Sigmoid colon (tissue), 7 donors: ENCODE measurements around the gene CYP2A7. TPM values are rescaled to one million over a fixed set of nuclear protein-coding genes. Genes with fewer than 3 reads are reported as not detected.
A peak's percentile ranks its signal among the peaks of the same experiment; 100 is the strongest.
"Not testable (repeated sequence)": the region's sequence is repeated elsewhere in the genome, so short reads cannot be mapped to it uniquely, and the experiment has no call there.

Experiments used
- DNase-seq: peaks from one replicate; pipeline ENCODE4 v3.0.0-alpha.2; 2019
- H3K27ac ChIP-seq, 4 donors: fragments of 200-600 bp; sonication (generic); one replicate each; pipeline ENCODE4 v1.5.1; 2016 to 2019; ENCODE audit warnings: mild to moderate bottlenecking in 1 of 4
- H3K27me3 ChIP-seq, 3 donors: fragments of 200-600 bp; sonication (generic); one replicate each; pipeline ENCODE4 v1.5.1; 2019; ENCODE audit warnings: mild to moderate bottlenecking in 1 of 3
- H3K36me3 ChIP-seq, 4 donors: fragments of 200-600 bp; sonication (generic); one replicate each; pipeline ENCODE4 v1.5.1; 2016 to 2019
- H3K4me1 ChIP-seq, 4 donors: fragments of 200-600 bp; sonication (generic); one replicate each; pipeline ENCODE4 v1.5.1; 2017 to 2019
- H3K4me3 ChIP-seq, 4 donors: fragments of 200-600 bp; sonication (generic); one replicate each; pipeline ENCODE4 v1.5.1; 2017 to 2019; ENCODE audit warnings: mild to moderate bottlenecking in 2 of 4, moderate library complexity in 1 of 4
- H3K9me3 ChIP-seq, 4 donors: fragments of 200-600 bp in 3 of 4; sonication (generic) in 3 of 4; one replicate each; pipeline versions ENCODE4 v1.5.1 to v1.6.1; 2013 to 2019
- EP300 ChIP-seq, 4 donors: sonication (generic); formaldehyde crosslinking; IDR thresholded peaks; one replicate each; pipeline ENCODE4 v1.6.1; 2017; ENCODE audit warnings: antibody characterized with exemption in 4 of 4
- POLR2A ChIP-seq, 2 donors: fragments of 450-650 bp; IDR thresholded peaks; one replicate each; pipeline ENCODE4 v1.6.1; 2016; ENCODE audit warnings: antibody characterized with exemption in 2 of 2, mild to moderate bottlenecking in 2 of 2, moderate library complexity in 2 of 2
- POLR2AphosphoS5 ChIP-seq, 4 donors: sonication (generic); formaldehyde crosslinking; IDR thresholded peaks; one replicate each; pipeline ENCODE4 v1.6.1; 2017; ENCODE audit warnings: antibody characterized with exemption in 4 of 4
- WGBS, 2 donors: extraction: QIAGEN DNeasy Blood & Tissue Kit; methylation state at CpG; one replicate each; pipeline ENCODE4 v1.1.7; 2013; 5-methylcytosine and 5-hydroxymethylcytosine counted together
- intact Hi-C: fragments of 100-400 bp; cut with DNase I; formaldehyde crosslinking; loops from one replicate; pipeline ENCODE4 v1.15.1; 2023
- polyA plus RNA-seq, 3 donors: library from polyadenylated mRNA; stranded (reverse); fragments of 200-250 nt; gene quantifications; one replicate each; pipeline ENCODE4 v1.2.3, GENCODE V29; 2013
- total RNA-seq, 4 donors: library from RNA; depleted of rRNA; stranded (reverse); fragments of >200 nt; gene quantifications; one replicate each; pipeline ENCODE4 v1.1.0, GENCODE V29; 2016
- TF ChIP-seq, protein P1 (sequence below), 4 experiments: fragments of 450-650 bp in 3 of 4; fragments of 200-600 bp in 1 of 4; IDR thresholded peaks; one replicate each; pipeline ENCODE4 v1.5.1; 2016 to 2019; ENCODE audit warnings: antibody characterized with exemption in 4 of 4, mild to moderate bottlenecking in 3 of 4, moderate library complexity in 2 of 4
- donor health status: healthy with polysubstance abuse.
- donor health status: Bipolar disorder and iron deficiency.
- donor health status: healthy.

CYP2A7 gene, protein sequence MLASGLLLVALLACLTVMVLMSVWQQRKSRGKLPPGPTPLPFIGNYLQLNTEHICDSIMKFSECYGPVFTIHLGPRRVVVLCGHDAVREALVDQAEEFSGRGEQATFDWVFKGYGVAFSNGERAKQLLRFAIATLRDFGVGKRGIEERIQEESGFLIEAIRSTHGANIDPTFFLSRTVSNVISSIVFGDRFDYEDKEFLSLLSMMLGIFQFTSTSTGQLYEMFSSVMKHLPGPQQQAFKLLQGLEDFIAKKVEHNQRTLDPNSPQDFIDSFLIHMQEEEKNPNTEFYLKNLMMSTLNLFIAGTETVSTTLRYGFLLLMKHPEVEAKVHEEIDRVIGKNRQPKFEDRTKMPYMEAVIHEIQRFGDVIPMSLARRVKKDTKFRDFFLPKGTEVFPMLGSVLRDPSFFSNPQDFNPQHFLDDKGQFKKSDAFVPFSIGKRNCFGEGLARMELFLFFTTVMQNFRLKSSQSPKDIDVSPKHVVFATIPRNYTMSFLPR
- under 1 TPM in 1 of 4 donors, not detected in 3; 0.36 TPM for total RNA-seq
- polyA plus RNA-seq, result not detected

DNA sequence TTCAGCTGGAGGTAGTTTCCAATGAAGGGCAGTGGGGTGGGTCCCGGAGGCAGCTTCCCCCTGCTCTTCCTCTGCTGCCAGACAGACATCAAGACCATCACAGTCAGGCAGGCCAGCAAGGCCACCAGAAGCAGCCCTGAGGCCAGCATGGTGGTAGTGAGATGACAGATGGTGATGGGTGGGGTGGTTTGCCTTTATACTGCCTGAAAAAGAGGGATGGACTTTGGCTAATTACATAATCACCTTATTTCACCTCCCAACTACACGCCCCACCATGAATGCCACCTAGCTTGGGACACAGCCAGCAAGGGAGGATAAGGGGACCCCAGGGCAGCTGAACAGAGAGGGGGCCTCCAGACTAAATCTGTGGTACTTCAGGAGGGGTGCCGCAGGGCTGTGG lies at the start of gene CYP2A7:
Gene CYP2A7, minus strand, starts transcription at position 170 of the 400 bp plus-strand sequence. Its CDS starts 21 bp downstream, at position 149.
- H3K27me3 ChIP-seq, result peaks cover 0 to 10% (median 0%) of the 10 kb centered on the region in 3 donors
- DNase-seq, H3K4me1 ChIP-seq, intact Hi-C loops, H3K27ac ChIP-seq, H3K4me3 ChIP-seq, H3K36me3 ChIP-seq, H3K9me3 ChIP-seq: not testable (repeated sequence)
- WGBS, 2 donors, result 67 to 78% methylated on average over 3 of the region's 3 CpGs

DNA sequence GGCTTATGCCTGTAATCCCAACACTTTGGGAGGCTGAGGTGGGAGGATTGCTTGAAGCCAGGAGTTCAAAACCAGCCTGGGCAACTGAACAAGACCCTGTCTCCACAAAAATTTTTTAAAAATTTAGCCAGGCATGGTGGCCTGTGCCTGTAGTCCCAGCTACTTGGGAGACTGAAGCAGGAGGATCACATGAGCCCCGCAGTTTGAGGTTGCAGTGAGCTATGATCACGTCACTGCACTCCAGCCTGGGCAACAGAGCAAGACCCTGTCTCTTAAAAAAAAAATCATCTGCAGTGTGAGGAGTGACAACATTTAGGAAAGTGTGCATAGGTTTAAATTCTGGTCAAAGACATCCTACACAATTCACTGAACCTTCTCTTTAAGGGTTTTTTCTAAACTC lies 48.8 kb upstream of the CYP2A7 start:
- H3K27ac ChIP-seq, H3K4me1 ChIP-seq, DNase-seq, H3K9me3 ChIP-seq, H3K36me3 ChIP-seq, intact Hi-C loops, H3K4me3 ChIP-seq, H3K27me3 ChIP-seq: not testable (repeated sequence)
- WGBS, 2 donors, result 89 to 91% methylated on average over 2 of the region's 2 CpGs

DNA sequence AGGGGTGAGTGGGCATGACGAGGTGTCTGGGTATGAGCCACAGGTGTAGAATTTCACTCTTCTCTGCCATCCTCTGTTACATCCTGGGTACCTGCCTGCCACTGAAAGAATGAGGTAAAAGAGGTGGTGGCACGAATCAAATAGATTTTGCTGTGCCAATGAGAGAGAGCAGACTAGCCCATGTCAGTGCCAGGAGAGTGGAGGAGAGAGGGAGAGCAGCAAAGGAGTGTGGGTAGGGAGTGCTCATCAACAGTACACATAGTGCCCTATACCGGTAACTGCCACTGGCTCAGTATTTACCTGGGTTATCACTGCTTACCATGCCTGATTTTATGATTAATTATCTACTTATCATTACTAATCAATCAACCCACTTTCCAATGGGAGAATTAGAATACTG lies 47.9 kb upstream of the CYP2A7 start:
- 81 to 84% methylated on average over 3 of the region's 3 CpGs for WGBS, 2 donors
- H3K36me3 ChIP-seq, DNase-seq, H3K4me3 ChIP-seq, H3K27me3 ChIP-seq, H3K27ac ChIP-seq, H3K9me3 ChIP-seq, H3K4me1 ChIP-seq, intact Hi-C loops: not testable (repeated sequence)

DNA sequence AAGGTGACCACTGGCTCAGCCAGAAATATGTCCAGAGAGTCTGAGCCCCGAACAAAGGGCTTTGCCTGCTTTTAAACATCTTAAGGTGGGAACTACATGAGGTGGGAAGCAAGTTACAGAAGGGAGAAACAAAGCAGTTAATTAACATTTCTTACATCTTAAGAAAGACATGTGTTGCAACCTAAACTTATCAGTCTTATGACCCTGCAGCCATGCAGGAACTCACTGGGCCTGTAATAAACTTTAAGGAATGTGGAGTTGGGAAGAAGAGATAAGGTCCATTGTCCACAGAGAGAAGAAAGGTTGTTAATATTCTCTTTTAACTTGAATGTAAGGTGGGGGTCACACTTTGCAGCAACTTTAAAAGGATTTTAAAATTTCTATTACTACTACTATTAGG lies 46.8 kb upstream of the CYP2A7 start:
- Histone ChIP-seq H3K27me3 (no peaks in the 10 kb centered on the region), H3K4me3 (no peak overlapping the region), H3K9me3 (no peaks in the 10 kb centered on the region), H3K4me1 (peaks cover 0 to 9% (median 0%) of the 10 kb centered on the region in 4 donors), H3K27ac (no peak overlapping the region), H3K36me3 (no peaks in the 10 kb centered on the region)
- 62 to 80% methylated on average over 1 of the region's 1 CpG for WGBS, 2 donors
- DNase-seq, result no peak
- intact Hi-C loops, result no loop called here
- TF ChIP-seq, protein P1, sequence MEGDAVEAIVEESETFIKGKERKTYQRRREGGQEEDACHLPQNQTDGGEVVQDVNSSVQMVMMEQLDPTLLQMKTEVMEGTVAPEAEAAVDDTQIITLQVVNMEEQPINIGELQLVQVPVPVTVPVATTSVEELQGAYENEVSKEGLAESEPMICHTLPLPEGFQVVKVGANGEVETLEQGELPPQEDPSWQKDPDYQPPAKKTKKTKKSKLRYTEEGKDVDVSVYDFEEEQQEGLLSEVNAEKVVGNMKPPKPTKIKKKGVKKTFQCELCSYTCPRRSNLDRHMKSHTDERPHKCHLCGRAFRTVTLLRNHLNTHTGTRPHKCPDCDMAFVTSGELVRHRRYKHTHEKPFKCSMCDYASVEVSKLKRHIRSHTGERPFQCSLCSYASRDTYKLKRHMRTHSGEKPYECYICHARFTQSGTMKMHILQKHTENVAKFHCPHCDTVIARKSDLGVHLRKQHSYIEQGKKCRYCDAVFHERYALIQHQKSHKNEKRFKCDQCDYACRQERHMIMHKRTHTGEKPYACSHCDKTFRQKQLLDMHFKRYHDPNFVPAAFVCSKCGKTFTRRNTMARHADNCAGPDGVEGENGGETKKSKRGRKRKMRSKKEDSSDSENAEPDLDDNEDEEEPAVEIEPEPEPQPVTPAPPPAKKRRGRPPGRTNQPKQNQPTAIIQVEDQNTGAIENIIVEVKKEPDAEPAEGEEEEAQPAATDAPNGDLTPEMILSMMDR (IDR thresholded peaks at IDR 0.05), result no peak
- TF ChIP-seq POLR2AphosphoS5 (IDR thresholded peaks at IDR 0.05) (no peak), POLR2A (IDR thresholded peaks at IDR 0.05) (no peak), EP300 (IDR thresholded peaks at IDR 0.05) (no peak)

DNA sequence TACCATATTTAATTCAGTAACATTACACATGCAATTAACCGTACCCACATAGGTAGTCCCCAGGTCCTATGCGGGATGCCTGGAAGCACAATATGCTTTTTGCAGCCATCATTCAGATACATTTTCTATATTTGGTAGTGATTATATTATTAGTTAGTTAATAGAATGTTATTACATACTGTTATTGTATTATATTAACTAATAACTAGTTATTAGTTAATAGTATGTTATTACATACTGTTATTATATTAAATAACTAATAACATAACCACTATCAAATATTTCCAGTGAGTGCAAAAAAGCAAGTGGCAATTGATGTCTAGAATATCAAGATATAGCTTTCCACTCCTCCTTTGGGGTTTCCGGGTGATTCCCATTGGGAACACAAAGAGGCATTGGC lies 45.5 kb upstream of the CYP2A7 start:
- no peak overlapping the region for H3K27ac ChIP-seq
- peaks cover 0 to 11% (median 0%) of the 10 kb centered on the region in 4 donors for H3K4me1 ChIP-seq
- H3K4me3 ChIP-seq, result no peak overlapping the region
- no peaks in the 10 kb centered on the region for H3K36me3 ChIP-seq
- no peak for DNase-seq
- WGBS, 2 donors, result 83% methylated on average over 3 of the region's 3 CpGs
- no peaks in the 10 kb centered on the region for H3K9me3 ChIP-seq
- no peaks in the 10 kb centered on the region for H3K27me3 ChIP-seq
- intact Hi-C loops, result no loop called here
- TF ChIP-seq, protein P1 (IDR thresholded peaks at IDR 0.05), result no peak
- TF ChIP-seq POLR2A (IDR thresholded peaks at IDR 0.05) (no peak), POLR2AphosphoS5 (IDR thresholded peaks at IDR 0.05) (no peak)

DNA sequence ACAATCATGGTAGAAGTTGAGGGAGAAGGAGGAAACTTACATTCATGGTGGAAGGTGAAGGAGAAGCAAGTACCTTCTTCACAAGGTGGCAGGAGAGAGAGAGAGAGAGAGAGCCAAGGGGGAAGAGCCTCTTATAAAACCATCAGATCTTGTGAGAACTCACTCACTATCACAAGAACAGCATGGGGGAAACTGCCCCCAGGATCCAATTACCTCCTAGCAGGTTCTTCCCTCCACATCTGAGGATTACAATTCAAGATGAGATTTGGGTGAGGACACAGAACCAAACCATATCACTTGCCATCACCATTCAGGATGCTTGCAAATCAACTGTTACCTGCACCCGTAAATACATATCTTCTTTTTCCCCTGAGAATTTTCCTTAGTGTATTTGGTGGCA lies 44.2 kb upstream of the CYP2A7 start:
- H3K36me3 ChIP-seq, H3K9me3 ChIP-seq, intact Hi-C loops, H3K27ac ChIP-seq, H3K27me3 ChIP-seq, DNase-seq, H3K4me3 ChIP-seq: not testable (repeated sequence)
- peaks cover 0 to 22% (median 6%) of the 10 kb centered on the region in 4 donors for H3K4me1 ChIP-seq
- 91 to 96% methylated on average over 1 of the region's 1 CpG for WGBS, 2 donors

DNA sequence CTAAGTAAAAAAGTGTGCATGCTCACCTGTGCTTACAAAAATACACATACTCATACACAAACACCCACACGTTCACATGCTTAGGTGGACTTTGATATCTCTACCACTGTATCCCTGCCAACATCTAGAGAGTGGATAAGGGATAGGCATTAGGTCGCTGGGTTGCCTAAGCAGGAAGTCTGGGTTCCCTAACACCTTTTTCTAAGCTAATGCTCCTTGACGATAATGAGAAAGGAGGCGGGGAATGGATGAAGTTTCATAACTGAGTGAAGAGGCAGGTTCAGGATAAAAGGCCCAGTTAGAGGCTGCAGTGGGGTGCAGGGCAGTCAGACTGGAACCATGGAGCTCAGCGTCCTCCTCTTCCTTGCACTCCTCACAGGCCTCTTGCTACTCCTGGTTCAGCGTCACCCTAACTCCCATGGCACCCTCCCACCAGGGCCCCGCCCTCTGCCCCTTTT lies 41.9 kb upstream of the CYP2A7 start:
- TF ChIP-seq EP300 (IDR thresholded peaks at IDR 0.05), result no peak
- TF ChIP-seq POLR2A (IDR thresholded peaks at IDR 0.05), result no peak
- TF ChIP-seq POLR2AphosphoS5 (IDR thresholded peaks at IDR 0.05), result no peak
- TF ChIP-seq, protein P1 (IDR thresholded peaks at IDR 0.05), result no peak
- Histone ChIP-seq H3K27ac (peak overlapping the region in 3 of 4 donors; percentile 65 to 75 (median 70)), H3K36me3 (no peaks in the 10 kb centered on the region), H3K9me3 (peaks cover 0 to 9% (median 0%) of the 10 kb centered on the region in 4 donors), H3K4me1 (peaks cover 0 to 27% (median 8%) of the 10 kb centered on the region in 4 donors), H3K27me3 (no peaks in the 10 kb centered on the region), H3K4me3 (no peak overlapping the region)
- no peak for DNase-seq
- WGBS, 2 donors, result 47 to 71% methylated on average over 7 of the region's 7 CpGs
- intact Hi-C loops, result no loop called here

DNA sequence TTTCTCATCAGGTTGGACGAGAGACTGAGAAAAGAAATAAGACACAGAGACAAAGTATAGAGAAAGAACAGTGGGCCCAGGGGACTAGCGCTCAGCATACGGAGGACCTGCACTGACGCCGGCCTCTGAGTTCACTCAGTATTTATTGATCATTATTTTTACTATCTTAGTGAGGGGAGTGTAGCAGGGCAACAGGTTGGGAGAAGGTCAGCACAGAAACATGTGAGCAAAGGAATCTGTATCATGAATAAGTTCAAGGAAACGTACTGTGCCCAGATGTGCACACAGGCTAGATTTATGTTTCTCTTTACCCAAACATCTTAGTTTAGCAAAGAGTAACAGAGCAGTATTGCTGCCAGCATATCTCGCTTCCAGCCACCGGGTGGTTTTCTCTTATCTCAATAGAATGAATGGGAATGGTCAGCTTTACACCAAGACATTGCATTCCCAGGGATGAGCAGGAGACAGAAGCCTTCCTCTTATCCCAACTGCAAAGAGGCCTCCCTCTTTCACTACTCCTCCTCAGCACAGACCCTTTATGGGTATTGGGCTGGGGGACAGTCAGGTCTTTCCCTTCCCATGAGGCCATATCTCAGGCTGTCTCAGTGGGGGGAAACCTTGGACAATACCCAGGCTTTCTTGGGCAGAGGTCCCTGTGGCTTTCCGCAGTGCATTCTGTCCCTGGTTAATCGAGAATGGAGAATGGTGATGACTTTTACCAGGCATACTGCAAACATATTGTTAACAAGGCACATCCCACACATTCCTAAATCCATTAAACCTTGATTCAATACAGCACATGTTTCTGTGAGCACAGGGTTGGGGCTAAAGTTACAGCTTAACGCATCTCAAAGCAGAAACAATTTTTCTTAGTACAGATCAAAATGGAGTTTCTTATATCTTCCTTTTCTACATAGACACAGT lies 40.5 kb upstream of the CYP2A7 start:
- H3K36me3 ChIP-seq, intact Hi-C loops, H3K27me3 ChIP-seq, H3K4me3 ChIP-seq, DNase-seq: not testable (repeated sequence)
- 69 to 80% methylated on average over 11 of the region's 11 CpGs for WGBS, 2 donors
- Histone ChIP-seq H3K9me3 (peaks cover 0 to 12% (median 0%) of the 10 kb centered on the region in 4 donors), H3K27ac (peak overlapping the region in 3 of 4 donors; percentile 70 to 75 (median 74)), H3K4me1 (peaks cover 0 to 27% (median 8%) of the 10 kb centered on the region in 4 donors)
